ENCODE measurements around the gene PCIF1.

Gene PCIF1

DNA sequence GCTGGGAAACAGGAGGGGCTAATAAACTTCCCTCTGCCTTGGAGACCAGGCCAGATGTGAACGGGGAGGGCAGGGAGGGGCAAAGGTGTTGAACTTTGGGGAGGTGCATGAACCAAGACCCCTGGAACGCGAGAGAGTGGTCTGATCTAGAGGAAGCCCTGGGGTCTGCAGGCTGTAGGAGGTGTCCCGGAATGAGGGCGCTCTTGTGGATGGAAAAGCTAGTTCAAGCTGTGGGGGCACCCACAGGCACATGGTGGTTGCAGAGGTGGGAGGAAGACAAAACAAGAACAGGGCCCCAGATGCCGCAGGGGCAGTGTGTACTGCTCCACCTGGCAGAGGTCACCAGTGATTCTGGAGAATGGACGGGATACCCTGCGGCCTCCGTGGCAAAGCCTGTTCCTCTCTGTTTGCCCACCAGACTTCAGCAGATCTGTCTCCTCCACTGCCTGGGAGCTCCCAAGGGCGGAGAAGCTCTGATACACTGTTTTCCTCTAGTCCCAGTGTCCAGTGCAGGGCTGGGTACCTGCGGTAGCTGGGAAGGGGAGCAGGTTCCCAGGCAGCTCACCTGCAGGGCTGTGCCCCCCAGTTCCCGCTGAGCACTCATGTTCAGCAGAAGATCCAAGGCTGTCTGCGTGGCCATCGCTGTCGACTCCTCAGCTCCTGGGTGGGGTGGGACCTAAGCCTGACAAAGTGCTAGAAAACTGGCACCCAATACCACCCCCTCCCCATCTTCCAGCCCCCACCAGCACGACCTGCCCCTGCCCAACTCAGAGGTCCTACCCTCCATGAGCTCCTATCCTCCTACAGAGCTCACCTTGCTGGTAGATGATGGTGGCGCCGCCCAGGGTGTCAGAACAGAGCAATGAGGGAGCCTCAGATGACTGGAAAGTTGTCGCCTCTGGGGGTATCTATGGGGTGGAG lies 22.8 kb downstream of the PCIF1 start:
- TF ChIP-seq, protein P1, sequence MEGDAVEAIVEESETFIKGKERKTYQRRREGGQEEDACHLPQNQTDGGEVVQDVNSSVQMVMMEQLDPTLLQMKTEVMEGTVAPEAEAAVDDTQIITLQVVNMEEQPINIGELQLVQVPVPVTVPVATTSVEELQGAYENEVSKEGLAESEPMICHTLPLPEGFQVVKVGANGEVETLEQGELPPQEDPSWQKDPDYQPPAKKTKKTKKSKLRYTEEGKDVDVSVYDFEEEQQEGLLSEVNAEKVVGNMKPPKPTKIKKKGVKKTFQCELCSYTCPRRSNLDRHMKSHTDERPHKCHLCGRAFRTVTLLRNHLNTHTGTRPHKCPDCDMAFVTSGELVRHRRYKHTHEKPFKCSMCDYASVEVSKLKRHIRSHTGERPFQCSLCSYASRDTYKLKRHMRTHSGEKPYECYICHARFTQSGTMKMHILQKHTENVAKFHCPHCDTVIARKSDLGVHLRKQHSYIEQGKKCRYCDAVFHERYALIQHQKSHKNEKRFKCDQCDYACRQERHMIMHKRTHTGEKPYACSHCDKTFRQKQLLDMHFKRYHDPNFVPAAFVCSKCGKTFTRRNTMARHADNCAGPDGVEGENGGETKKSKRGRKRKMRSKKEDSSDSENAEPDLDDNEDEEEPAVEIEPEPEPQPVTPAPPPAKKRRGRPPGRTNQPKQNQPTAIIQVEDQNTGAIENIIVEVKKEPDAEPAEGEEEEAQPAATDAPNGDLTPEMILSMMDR (conservative IDR thresholded peaks at IDR 0.05): no peak
- no peak overlapping the region for H3K27ac ChIP-seq

GRCh38 chr20:45958593-45958992 lies 24.1 kb downstream of the PCIF1 start:
- TF ChIP-seq, protein P1 (conservative IDR thresholded peaks at IDR 0.05): no peak
- H3K27ac ChIP-seq: no peak overlapping the region

GRCh38 chr20:45959126-45959525 lies 24.6 kb downstream of the PCIF1 start:
- no peak overlapping the region for H3K27ac ChIP-seq
- TF ChIP-seq, protein P1 (conservative IDR thresholded peaks at IDR 0.05): no peak

GRCh38 chr20:45959956-45960630 lies 25.6 kb downstream of the PCIF1 start:
- TF ChIP-seq, protein P1 (conservative IDR thresholded peaks at IDR 0.05): no peak
- no peak overlapping the region for H3K27ac ChIP-seq

DNA sequence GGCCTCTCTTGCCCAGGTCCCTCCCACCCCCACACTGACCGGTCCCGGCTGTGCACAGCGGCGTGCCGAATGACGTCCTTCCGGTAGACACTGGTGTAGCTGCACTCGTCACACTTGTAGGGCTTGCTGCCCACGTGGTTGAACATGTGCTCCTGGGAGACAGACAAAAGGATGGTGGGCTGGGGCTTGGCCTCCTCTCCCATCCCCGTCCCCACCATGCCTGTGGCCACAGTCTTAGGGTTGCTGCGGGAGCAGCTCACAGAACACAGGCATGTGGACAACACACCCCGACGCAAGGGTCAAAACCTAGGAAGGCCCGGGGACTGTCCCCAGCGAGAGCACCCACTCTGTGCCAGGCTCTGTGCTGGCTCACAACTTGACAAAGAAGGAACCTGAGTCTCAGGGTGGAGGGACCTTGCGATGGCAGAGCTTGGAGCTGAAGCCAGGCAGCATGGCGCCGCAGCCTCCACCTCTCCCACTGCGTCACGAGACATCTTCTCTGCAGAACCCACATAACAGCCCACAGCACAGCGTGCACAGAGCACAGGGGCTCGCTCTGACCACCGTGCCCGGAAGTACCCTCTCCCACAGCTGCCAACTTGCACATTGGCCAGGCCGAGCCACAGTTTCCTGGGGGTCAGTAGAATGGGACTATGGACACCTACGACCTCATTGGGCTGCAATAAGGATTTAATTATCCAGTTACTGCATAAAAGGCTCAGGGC lies 27.7 kb downstream of the PCIF1 start:
- TF ChIP-seq, protein P1 (conservative IDR thresholded peaks at IDR 0.05): no peak
- H3K27ac ChIP-seq: no peak overlapping the region

DNA sequence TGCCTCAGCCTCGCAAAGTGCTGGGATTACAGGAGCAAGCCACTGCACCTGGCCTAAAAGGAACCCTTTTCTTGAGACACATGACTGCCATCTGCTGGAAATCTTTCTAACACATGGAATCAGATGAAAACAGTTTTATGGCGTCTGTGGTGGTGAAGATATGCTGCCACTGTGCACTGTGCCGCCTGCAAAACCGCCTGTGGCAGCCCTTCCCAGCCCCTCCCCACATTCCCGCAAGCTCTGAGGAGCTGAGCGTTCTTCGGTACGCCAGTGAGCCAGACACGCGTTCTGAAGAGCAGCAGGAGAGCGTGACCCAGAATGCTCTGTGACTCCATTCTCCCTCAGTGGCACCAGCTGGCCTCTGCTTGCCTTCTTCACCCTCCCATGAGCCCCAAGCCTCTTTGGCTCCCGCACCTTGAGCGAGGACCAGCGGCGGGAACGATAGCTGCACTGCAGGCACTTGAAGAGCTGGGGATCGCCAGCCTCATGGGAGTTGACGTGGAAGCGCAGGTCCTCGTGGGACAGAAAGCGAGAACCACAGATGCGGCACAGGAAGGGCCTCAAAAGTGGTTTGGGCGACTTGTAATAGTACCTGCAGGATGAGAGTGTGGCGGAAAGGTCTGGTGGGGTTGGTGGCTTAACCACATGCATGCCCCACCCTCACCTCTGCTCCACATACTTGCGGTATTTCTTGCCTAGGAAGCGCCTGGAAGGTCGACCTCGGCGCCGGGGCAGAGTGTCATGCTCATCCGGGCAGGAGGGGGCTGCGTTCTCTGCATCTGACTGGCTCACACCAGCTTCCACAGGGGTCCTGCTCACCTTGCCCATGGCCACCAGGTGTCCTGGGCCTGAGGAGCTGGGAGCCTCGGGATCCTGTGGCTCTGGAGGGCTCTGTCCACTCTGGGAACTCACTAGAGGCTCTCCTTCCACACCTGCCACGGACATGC lies 28.8 kb downstream of the PCIF1 start:
- TF ChIP-seq, protein P1 (conservative IDR thresholded peaks at IDR 0.05): peak; percentile 67
- H3K27ac ChIP-seq: no peak overlapping the region
